Measurements from ENCODE around the gene COL15A1.

The COL15A1 gene

DNA sequence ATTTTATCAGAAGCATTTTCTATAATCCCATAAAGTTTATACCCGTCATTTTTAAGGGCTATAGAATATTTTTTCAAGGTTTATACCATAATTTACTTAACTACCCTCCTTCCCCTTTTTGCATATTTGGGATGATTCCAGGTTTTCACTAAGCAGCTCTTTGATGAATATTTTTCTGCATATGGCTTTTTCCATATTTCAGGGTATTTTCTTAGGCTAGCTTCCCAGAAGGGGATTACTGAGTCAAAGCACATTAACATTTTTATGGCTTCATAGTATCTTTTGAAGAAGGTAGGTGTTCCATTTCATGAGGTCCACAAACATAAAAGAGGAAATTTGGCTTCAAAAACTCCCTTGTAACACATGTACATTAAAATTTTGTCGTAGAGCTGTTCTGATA, 14.6 kb upstream of the COL15A1 start:
- H3K4me3 Mint-ChIP-seq = no peak overlapping the region
- no peaks in the 10 kb centered on the region for H3K36me3 Mint-ChIP-seq
- H3K4me1 Mint-ChIP-seq = no peaks in the 10 kb centered on the region
- no peaks in the 10 kb centered on the region for H3K9me3 Mint-ChIP-seq
- no peak overlapping the region for H3K27ac Mint-ChIP-seq
- H3K27me3 Mint-ChIP-seq = no peaks in the 10 kb centered on the region

DNA sequence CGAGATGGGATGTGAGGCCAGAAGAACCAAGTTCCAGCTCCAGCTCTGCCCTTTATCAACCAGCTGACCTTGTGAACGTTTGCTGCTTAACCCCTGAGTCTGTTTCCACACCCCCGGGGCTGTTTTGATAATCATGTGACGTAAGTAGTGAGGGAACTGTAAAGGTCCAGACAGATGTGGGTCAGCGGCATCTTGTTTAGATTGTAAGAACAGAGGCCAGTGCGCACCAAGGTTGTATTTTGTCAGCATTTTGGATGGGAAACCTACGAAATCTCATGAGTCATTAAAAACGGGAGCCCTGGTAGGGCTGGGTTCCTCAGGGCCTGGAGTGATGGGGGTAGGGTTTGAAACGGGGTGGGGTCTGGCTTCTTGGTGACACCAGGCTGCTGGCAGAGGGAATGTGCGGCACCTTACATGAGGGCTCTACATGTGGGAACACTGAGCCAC, 13.8 kb upstream of the COL15A1 start:
- H3K27ac Mint-ChIP-seq = no peak overlapping the region
- no peaks in the 10 kb centered on the region for H3K4me1 Mint-ChIP-seq
- H3K4me3 Mint-ChIP-seq = no peak overlapping the region
- peaks cover 2% of the 10 kb centered on the region for H3K27me3 Mint-ChIP-seq
- H3K9me3 Mint-ChIP-seq = no peaks in the 10 kb centered on the region
- H3K36me3 Mint-ChIP-seq = no peaks in the 10 kb centered on the region

DNA sequence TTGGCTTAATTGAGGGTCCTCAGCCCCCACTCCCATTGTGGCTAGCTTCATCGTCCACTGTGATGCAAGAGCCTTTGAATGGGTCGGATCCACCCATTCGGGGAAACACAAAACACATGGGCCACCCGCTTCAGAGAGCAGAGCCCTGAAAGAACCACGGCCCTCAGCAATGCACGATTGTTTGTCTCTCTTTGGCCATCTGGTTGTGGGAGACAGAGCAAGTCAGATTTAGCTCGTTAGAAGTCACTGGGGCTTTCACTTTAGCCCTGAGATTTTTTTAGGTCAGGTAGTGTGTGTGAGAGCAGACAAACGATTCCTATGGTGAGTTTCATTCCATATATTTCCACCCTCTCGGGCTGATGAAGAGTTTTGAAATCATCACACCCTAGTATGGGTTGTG, 12.9 kb upstream of the COL15A1 start:
- Mint-ChIP-seq H3K9me3 (no peaks in the 10 kb centered on the region), H3K4me3 (no peak overlapping the region), H3K27me3 (peaks cover 8% of the 10 kb centered on the region), H3K27ac (no peak overlapping the region), H3K36me3 (no peaks in the 10 kb centered on the region), H3K4me1 (no peaks in the 10 kb centered on the region)

DNA sequence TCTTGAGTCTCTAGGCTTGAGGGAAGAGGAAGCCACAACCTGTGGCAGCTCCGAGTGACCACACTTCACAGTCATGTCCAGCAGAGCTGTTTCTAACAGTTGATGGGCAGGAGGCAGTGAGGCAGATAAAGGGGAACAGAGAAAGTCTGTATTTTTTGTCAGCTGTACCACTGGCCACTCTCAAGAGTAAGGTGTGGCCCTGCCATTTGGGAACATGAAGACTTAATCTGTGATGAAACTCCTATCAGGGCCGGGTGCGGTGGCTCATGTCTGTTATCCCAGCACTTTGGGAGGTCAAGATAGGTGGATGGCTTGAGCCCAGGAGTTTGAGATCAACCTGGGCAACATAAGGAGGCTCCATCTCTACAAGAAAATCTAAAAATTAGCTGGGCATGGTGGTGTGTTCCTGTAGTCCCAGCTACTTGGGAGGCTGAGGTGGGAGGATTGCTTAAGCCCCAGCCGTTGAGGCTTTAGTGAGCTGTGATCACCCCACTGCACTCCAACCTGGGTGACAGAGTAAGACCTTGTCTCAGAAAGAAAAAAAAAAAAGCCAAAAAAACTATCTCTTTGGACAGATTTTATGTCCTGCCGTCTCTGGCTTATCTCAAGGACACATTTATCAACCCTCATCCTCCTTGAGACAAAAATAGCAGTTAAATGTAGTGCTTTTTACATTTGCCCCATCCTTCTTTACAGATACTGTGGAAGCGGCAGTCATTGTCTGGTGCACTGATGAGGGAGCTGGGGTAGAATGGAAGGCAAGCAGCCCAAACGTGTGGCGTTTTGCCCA, 11.9 kb upstream of the COL15A1 start:
- Mint-ChIP-seq H3K27ac (no peak overlapping the region), H3K27me3 (peaks cover 9% of the 10 kb centered on the region), H3K4me1 (no peaks in the 10 kb centered on the region), H3K4me3 (no peak overlapping the region), H3K9me3 (no peaks in the 10 kb centered on the region), H3K36me3 (no peaks in the 10 kb centered on the region)

DNA sequence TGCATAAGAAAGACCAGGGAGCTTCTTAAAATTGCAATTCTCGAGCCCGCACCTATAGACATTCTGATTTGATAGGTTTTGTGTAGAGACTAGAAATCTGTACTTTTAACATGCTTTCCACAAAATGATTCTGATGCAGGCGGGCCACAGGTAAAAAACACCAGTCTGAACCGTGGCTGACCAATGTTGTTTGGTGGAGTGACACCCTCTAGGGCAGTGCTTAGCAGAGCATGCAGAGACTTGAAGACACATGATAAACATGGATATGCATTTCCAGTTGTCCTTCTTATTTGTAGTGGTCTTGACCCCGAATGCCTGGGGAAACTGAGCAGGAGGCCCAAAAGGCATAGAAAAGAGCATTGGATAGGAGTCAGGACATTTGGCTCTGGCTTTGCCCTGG, 10.5 kb upstream of the COL15A1 start:
- Mint-ChIP-seq H3K9me3 (no peaks in the 10 kb centered on the region), H3K27ac (no peak overlapping the region), H3K36me3 (no peaks in the 10 kb centered on the region), H3K4me1 (no peaks in the 10 kb centered on the region), H3K27me3 (peaks cover 12% of the 10 kb centered on the region), H3K4me3 (no peak overlapping the region)

DNA sequence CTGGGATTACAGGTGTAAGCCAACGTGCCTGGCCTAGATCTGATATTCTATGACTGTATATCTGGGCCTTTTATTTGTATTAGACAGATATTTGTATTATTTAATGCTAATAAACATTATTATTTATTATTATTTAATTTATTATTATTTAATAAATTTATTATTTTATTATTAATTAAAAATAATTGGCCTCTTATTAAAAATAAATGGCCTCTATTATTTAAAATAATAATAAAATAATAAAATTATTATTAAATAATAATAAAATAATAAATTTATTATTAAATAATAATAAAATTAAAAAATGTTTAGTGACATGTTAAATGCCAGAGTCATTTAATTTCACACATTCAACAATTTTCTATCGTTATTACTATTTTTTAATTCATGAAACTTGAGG, 9.8 kb upstream of the COL15A1 start:
- Mint-ChIP-seq H3K27ac (no peak overlapping the region), H3K4me1 (no peaks in the 10 kb centered on the region), H3K36me3 (no peaks in the 10 kb centered on the region), H3K27me3 (peaks cover 12% of the 10 kb centered on the region), H3K4me3 (no peak overlapping the region), H3K9me3 (no peaks in the 10 kb centered on the region)

DNA sequence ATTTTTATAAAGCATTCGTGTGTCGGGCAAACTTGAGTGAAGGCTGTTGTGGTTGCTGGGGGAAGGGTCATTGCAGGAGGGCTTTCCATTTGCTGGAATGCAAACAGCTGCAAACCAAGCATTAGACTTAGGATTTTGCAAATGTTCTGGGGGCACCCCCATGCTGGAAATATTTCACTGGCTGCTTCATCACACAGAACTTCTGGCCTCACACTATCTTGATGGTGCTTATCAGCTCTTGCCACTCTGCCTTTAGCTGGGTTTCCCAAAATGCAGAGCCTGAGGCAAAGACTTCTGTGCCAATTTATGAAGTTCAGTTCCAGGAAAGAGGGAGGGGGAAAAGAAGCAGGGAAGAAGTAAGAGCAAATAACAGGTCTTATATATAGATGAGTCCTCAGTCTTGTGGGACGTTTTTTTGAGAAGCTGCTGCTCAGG, 8.6 kb upstream of the COL15A1 start:
- H3K27me3 Mint-ChIP-seq = peaks cover 15% of the 10 kb centered on the region

DNA sequence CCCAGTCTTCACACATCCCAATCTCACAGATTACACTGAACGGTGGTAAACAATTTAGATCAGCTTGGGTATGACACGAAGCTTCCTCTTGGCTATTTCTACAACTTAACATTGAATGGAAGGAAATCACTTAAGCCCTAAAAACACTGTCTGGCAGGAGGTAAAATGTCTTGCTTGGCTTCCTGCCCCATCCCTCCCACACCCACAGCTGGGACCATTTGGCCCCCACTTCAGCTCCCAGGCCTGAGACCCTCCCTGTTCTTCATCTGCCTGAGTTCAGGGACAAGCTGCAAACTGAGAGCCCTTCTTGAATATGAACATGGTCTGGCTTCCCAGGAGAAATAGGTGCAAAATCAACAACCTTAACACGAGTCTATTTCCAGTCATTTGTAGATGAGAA, 3.4 kb upstream of the COL15A1 start:
- no peaks in the 10 kb centered on the region for H3K36me3 Mint-ChIP-seq
- H3K4me3 Mint-ChIP-seq = no peak overlapping the region
- H3K9me3 Mint-ChIP-seq = no peaks in the 10 kb centered on the region
- H3K27ac Mint-ChIP-seq = no peak overlapping the region
- H3K4me1 Mint-ChIP-seq = peaks cover 14% of the 10 kb centered on the region
- peaks cover 38% of the 10 kb centered on the region for H3K27me3 Mint-ChIP-seq

More for the DNA sequence above, 8.6 kb upstream of the COL15A1 start:
- Mint-ChIP-seq H3K9me3 (no peaks in the 10 kb centered on the region), H3K4me3 (no peak overlapping the region), H3K27ac (no peak overlapping the region), H3K4me1 (no peaks in the 10 kb centered on the region), H3K36me3 (no peaks in the 10 kb centered on the region)

DNA sequence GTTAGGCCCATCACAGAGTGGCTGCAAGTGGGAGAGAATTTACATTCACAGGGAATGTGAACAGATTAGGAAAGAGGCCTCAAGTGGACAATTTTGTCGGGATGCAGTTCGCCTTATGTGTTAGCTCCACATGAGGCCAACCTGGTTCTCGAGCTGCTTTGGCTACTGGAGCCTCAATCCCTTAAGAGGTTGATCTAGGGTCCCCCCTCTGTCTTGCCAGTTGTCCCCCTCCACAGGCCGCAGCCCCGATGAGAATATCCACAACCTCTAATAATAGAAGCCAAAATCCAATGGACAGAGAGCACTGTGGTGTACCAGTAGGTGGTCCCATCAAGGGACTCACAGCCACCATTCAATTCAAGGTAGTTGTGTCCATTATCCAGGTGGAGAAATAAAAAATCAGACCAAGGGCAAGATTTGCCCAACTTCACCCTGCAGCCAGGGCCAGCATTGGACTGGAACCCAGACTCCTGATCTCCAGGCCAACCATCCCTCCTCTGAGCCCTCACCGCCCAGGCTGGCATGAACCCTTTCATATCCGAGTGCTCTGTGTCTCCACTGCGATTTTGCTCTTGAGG, 1.7 kb upstream of the COL15A1 start:
- no peak overlapping the region for H3K4me3 Mint-ChIP-seq
- peaks cover 14% of the 10 kb centered on the region for H3K4me1 Mint-ChIP-seq
- peaks cover 38% of the 10 kb centered on the region for H3K27me3 Mint-ChIP-seq
- no peak overlapping the region for H3K27ac Mint-ChIP-seq
- no peaks in the 10 kb centered on the region for H3K36me3 Mint-ChIP-seq
- H3K9me3 Mint-ChIP-seq = no peaks in the 10 kb centered on the region

DNA sequence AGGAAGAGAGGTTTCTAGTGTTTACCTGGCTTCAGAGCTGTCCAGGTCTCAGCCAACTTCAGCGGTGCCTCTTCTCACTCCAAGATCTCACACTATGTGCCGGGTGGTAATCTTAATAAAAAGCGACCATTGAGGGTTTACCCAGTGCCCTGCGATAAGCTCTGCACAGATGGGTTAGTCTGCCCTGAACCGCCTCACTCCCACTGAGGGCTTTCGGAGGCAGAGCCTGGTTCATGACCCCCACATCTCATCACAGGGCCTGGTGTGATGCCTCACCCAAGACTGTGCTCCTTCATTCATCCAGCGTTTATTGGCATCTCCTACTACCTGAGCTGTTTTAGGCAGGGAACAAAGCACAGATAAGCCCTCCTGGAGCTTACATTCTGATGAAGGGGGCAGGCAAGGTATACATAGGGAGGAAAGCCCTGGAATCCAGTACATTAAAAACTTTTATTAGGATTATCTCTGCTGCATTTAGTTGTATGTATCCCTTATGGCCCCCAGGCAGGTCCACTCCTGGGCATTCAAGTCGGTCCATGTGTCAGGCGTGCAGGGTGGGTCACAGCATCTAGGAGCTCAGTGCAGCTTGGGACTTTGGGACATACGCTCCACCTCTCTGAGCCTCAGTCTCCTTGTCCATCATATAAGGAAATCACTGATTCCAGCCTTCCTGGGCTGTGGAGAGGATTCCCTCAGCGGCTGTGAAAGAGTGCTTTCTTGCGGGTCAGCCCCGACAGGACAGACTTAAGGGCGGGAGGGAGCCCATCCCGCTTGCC, 613 bp upstream of the COL15A1 start:
- Mint-ChIP-seq H3K4me3 (no peak overlapping the region), H3K4me1 (peaks cover 14% of the 10 kb centered on the region), H3K27ac (no peak overlapping the region)

DNA sequence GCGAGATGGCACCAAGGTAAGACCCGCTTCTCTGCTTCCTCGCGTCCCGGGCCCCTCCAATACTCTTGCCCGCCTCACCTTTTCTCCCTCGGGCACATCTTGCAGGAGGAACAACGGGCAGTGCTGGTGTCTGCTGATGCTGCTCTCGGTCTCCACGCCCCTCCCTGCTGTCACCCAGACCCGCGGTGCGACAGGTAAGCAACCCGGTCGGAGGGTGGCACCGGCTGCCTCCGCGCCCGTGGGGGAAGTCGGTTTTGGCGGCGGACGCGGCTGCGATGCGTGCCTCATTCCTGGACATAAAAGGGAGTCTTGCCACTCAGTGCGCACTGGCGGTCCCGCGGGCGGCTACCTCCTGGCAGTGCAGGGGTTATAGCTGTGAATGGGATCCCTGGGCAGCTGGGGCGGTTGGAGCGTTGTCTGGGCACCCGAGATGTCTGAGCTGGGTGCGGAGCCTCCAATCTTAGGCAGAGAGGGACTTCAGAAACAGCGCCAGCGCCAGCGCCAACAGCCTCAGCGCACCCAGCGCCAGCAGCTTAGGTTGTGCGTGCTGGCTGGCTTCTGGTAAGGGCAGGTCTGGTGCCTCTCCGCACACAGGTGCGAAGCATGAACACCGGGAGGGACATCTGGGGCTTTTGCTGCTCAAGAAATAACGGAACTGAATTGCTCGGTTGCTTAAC, 488 bp downstream of the COL15A1 start:
- Mint-ChIP-seq H3K4me3 (peak overlapping the region; percentile 47), H3K9me3 (no peaks in the 10 kb centered on the region), H3K27ac (no peak overlapping the region), H3K36me3 (no peaks in the 10 kb centered on the region), H3K27me3 (peaks cover 34% of the 10 kb centered on the region), H3K4me1 (peaks cover 14% of the 10 kb centered on the region)

More for the DNA sequence above, 613 bp upstream of the COL15A1 start:
- Mint-ChIP-seq H3K9me3 (no peaks in the 10 kb centered on the region), H3K36me3 (no peaks in the 10 kb centered on the region), H3K27me3 (peaks cover 34% of the 10 kb centered on the region)

DNA sequence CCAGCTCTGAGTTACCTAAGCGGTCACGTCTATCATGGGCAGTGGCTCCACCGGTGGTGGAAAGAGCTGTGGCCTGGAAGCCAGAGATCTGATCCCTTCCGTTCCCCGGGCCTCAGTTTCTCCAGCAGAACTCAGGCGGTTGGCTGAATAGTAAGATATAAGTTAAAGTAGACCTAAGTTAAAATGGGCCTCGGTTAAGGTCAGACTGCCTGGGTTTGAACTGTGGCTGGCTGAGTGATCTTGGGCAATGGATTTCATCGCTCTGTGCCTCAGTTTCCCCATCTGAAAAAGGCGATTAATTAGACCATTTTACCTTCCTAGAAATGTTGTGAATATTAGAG, 997 bp downstream of the COL15A1 start:
- Mint-ChIP-seq H3K4me3 (no peak overlapping the region), H3K27me3 (peaks cover 32% of the 10 kb centered on the region), H3K4me1 (peaks cover 14% of the 10 kb centered on the region)

DNA sequence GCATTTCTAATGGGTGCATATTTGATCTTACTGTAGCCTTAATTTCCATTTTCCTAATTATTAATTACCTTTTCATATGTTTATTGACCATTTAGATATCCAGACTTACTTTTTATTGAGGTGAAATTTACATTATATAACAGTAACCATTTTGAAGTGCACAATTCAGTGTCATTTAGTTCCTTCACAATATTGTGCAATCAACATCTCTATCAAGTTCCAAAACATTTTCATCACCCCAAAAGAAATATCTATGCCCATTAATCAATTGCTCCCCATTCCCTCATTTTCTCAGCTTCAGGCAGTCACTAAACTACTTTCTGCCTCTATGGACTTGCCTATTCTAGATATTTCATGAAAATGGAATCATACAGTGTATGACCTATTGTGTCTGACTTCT, 5.9 kb downstream of the COL15A1 start:
- no peaks in the 10 kb centered on the region for H3K9me3 Mint-ChIP-seq
- no peak overlapping the region for H3K4me3 Mint-ChIP-seq
- H3K27ac Mint-ChIP-seq = no peak overlapping the region
- peaks cover 4% of the 10 kb centered on the region for H3K4me1 Mint-ChIP-seq
- peaks cover 12% of the 10 kb centered on the region for H3K27me3 Mint-ChIP-seq
- no peaks in the 10 kb centered on the region for H3K36me3 Mint-ChIP-seq

More for the DNA sequence above, 997 bp downstream of the COL15A1 start:
- Mint-ChIP-seq H3K36me3 (no peaks in the 10 kb centered on the region), H3K27ac (no peak overlapping the region), H3K9me3 (no peaks in the 10 kb centered on the region)

DNA sequence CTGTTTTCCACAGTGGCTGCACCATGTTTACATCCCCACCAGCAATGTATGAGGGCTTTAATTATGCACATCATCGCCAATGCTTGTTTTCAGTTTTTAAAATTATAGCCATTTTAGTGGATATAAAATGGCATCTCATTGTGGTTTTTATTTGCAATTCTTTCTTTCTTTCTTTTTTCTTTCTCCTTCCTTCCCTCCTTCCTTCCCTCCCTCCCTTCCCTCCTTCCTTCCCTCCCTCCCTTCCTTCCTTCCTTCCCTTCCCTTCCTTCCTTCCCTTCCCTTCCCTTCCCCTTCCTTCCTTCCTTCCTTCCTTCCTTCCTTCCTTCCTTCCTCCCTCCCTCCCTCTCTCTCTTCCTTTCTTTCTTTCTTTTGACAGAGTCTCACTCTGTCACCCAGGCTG, 6.6 kb downstream of the COL15A1 start:
- Mint-ChIP-seq H3K27me3 (peaks cover 7% of the 10 kb centered on the region), H3K36me3 (no peaks in the 10 kb centered on the region), H3K27ac (no peak overlapping the region), H3K4me3 (no peak overlapping the region), H3K4me1 (no peaks in the 10 kb centered on the region), H3K9me3 (no peaks in the 10 kb centered on the region)

DNA sequence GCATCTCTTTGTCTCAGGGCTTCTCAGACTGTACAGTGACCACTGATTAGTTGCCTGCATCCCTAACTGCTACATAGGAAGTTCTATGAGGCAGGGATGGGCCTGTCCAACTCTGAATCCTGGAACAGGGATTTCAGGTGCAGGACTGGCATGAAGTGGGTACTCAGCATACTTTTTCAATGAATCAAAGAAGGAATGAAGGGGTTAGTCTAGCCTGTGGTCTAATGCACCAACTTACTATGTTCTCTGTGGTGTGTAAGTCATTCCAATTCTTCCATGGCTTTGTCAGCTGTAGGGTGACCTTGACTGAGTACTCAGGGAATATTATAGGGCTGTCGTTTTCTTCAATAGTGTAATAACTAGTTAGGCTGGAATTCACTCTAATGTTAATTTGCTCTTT, 8.3 kb downstream of the COL15A1 start:
- H3K4me1 Mint-ChIP-seq = no peaks in the 10 kb centered on the region
- no peak overlapping the region for H3K27ac Mint-ChIP-seq
- no peaks in the 10 kb centered on the region for H3K9me3 Mint-ChIP-seq
- no peak overlapping the region for H3K4me3 Mint-ChIP-seq
- peaks cover 3% of the 10 kb centered on the region for H3K27me3 Mint-ChIP-seq
- H3K36me3 Mint-ChIP-seq = no peaks in the 10 kb centered on the region

All from activated naive CD4-positive, alpha-beta T cell treated with anti-CD3 and anti-CD28 coated beads, Interleukin-2, amount 50 U/mL, for 24 hours (primary cell).